Left forelimb (tissue), 1 donor: Measurements from ENCODE around the gene PRR36.

Source experiments
- DNase-seq: peaks from one replicate; pipeline ENCODE4 v3.0.0-alpha.2; 2018; ENCODE audit warnings: low spot score

PRR36 gene

GRCh38 chr19:7912697-7913564, 38.7 kb upstream of the PRR36 start:
- no peak for DNase-seq

GRCh38 chr19:7912144-7912696, 38.0 kb upstream of the PRR36 start:
- DNase-seq = no peak

GRCh38 chr19:7911508-7912143, 37.4 kb upstream of the PRR36 start:
- DNase-seq = no peak

- no peak for DNase-seq
Observed at GRCh38 chr19:7910321-7911161, 36.4 kb upstream of the PRR36 start.

GRCh38 chr19:7909471-7910067, 35.4 kb upstream of the PRR36 start:
- no peak for DNase-seq

GRCh38 chr19:7908742-7909461, 34.7 kb upstream of the PRR36 start:
- DNase-seq = no peak

- DNase-seq = no peak
Observed at GRCh38 chr19:7908078-7908699, 34.0 kb upstream of the PRR36 start.

- no peak for DNase-seq
Observed at GRCh38 chr19:7907544-7907943, 33.4 kb upstream of the PRR36 start.

DNA sequence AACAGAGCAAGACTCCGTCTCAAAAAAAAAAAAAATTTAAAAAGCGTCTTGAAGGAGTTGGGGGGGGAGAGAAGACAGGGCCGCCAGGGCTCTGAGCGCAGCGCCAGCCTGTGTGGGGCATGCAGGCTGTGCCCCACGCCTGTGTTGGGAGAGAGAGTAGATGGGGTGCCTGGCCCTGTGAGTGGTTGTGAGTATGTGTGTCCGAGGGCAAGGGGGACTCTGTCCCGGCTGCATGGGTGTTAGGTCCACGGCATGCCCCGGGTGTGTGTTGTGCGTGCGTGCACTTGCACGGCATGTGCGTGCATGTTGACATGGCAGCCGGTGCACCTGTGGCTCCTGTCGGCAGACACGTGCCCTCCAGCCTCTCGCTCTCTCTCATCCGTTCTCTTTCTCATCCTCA, 32.9 kb upstream of the PRR36 start:
- no peak for DNase-seq

- DNase-seq = no peak
Observed at GRCh38 chr19:7905859-7906258, 31.7 kb upstream of the PRR36 start.

DNA sequence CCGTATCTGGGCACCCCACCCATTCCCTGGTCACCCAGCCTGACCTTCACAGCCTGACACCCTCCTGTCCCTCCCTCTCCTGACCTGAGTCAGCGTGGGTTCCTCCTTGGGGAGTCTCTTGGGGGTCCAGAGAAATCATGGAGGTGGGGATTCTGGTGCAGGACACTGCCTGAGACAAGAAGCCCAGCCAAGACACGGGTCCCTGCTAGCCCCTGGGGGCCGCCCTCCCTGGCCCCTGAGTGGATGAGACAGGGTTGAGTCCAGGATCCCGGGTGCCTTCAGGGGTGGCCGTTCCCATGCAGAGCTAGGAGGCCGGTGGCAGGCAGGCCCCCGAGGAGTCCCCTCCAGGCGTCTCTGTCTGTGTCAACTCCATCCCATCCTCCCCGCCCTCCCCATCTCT, 31.1 kb upstream of the PRR36 start:
- DNase-seq = no peak

DNA sequence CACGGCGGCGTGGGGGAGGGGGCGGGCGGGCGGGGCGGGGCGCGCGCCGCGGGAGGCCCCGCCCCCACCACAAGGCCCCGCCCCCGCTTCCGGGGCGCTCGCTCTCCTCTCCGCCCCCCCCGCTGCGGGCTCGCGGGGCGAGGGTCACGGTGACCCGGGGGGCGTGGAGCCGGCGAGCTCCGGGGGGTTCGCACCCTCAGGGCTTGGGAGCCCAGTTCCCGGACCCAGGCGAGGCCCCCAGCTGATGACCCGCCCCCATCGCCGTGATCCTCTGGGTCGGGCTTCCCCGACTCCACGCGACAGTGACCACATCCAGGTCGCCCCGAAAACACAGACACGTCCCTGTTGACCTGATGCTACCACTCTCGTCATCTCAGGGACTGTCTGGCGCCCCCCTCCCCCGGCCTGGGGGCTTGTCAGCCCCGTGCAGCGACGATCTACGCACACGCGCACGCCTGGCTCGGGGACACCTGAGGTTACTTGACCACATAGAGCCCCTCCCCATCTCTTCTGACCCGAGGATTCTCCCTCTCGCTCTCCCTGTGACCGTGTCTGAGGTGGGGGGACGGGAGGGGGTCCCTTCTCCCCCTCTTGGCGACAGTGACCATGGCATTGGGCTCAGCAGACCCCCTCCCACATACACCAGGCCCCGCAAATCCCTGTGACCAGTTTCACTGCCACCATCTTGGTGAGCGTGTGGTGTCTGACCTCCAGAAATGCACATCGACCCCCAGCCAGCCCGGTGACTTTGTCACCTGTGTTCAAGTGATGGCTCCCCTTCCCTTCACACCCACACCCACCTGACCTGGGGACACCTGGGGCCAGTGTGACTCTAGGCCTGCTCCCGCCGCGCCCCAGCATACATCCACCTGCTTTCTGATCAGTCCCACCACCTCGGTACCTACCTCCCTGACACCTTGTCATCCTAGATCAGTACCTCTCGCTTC, 30.2 kb upstream of the PRR36 start:
- no peak for DNase-seq

- DNase-seq = peak; percentile 100
Observed at GRCh38 chr19:7903244-7904073, 29.3 kb upstream of the PRR36 start, which contains the start of gene MAP2K7. TSS of gene MAP2K7 (plus strand) at chr19:7903877. CDS start at chr19:7903945, 68 bp downstream.

DNA sequence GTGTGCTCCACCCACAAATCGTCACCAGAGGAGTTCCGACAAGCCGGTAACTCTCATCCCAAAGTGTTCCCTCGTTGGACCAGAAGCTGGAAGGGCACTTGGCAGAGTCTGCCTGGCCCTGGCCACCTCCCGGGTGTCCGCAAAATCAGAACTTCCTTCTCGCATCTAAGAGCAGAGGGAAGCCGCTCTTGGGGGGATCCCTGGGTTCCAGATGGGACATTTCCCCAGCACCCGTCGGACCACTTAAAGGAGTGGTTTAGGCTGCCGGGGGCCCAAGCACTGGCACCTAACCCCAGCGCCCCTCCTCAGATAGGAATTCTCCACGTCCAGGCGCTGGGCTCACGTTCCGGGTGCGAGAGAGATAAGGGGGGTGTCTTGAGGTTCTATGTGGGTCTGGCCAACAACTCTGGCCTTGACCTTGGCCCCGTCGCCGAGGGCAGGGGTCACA, 28.6 kb upstream of the PRR36 start:
- DNase-seq = no peak

DNA sequence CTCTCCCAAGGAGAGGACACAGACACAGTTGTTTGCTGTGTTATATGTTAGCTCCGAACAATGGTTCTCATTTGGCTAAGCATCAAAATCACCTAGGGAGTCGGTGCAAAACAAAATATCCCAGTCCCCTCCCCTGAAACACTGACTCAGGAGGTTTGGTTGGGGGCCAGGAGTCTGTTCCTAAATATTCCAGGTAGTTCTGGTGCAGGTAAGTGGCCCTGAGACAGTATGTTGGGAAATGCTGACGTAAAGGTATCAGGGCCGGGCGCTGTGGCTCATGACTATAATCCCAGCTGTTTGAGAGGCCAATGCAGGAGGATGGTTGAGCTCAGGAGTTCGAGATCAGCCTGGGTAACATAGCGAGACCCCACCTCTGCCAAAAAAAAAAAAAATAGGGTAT, 27.1 kb upstream of the PRR36 start:
- DNase-seq = no peak

DNA sequence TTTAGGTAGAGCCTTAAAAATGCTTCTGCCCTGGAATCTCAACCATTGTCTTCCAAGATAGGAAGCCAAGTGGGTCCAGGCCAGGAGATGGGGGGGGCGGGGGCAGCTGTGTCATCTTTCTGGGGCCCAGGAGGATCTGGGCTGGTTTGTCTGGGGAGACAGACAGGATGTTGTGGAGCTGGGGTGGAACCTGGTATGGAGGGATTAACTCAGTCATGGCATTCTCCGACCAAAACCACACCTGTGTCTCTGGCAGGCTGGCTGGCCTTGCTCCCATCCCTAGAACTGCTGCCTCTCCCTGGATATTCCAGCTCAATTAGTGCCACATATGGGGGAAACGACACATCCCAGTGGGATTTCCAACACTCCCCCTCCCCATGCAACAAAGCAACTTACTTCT, 26.7 kb upstream of the PRR36 start:
- DNase-seq = no peak

- no peak for DNase-seq
Observed at GRCh38 chr19:7900401-7900870, 26.2 kb upstream of the PRR36 start.

GRCh38 chr19:7899751-7900378, 25.7 kb upstream of the PRR36 start:
- DNase-seq = no peak
